Activated CD4-positive, CD25-positive, alpha-beta regulatory T cell (primary cell): Measurements from ENCODE around the gene CRB2.

Experiments
- DNase-seq, 4 experiments: peaks; one replicate each; lab custom pipeline; 2025; lab: John Stamatoyannopoulos, UW

CRB2 gene

DNA sequence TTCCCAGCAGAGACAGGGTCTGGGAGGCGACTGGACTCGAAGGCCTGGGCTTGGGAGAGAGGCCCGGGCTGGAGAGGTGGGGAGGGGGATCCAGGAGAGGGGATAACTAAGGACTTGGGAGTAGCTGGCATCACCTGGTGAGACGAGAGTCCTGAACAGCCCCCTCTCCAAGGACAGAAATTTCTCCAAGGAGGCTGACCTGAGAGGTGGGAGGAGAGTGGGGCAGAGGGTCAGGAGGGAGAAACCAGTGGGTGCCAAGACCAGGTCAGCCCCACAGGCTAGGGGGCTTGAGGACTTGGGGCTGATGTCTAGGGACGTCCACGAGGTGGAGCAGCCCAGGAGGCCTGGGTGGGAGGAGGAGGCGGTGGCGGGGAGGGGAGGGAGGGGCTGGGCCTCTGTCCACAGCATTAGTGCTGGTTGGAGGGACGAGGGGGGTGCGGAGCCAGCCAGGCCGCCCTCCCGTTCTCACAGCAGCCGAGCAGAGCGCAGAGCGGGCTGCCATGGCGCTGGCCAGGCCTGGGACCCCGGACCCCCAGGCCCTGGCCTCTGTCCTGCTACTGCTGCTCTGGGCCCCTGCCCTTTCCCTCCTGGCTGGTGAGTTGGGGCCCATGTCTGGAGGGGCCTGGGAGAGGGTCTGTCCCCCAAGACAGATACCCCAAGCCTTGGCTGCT, at the start of gene CRB2:
Gene CRB2 (plus strand): TSS at position 437 of the 671 bp plus-strand sequence. CDS start 64 bp downstream, at position 501.
- DNase-seq, result no peak

GRCh38 chr9:123309611-123310010, 46.4 kb upstream of the CRB2 start:
- DNase-seq, result no peak

DNA sequence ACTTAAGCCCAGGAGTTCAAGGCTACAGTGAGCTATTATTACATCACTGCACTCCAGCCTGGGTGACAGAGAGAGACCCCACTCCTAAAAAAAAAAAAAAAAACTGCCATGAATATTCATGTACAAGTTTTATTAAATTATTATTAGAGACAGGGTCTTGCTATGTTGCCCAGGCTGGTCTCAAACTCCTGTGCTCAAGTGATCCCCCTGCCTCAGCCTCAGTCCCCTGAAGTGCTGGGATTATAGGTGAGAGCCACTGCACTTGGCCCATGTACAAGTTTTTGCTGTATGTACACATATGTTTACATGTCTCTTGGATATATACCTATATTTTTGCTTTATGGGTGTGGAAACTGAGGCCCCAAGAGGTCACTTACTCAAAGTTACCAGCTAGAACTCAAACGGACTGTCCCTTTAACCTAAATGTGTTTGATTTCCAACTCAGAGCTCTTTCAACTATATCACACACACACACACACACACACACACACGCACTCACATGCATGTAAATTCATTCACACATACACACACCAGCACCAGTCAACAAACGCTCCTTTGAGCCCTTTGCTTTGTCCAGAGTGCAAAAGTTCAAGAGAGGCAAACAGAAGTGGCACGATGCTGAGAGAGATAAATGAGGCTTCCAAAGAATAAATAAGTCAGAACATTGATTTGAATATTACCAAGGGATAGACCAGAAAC, 45.3 kb upstream of the CRB2 start:
- no peak for DNase-seq

GRCh38 chr9:123311250-123311752, 44.7 kb upstream of the CRB2 start:
- DNase-seq, result no peak

GRCh38 chr9:123312306-123312877, 43.6 kb upstream of the CRB2 start:
- DNase-seq, result no peak

DNA sequence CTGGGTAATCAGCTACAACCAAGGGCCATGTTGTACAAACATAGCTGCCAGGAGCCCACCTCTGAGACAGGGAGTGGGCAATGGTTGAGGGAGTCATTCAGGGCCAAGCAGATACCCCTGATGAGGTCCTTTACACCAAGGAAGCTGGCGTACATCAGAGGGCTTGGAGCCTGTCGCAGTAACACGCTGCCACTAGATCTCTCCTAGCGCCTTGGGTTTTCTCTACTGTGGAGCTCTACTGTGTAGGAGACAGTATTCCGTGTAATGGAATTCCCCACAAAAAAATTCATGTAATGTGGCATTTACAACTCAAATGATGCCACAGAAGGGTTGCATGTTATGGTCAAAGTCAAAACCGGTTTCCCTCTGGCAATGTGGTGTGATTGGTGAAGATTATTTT, 41.4 kb upstream of the CRB2 start:
- no peak for DNase-seq

DNA sequence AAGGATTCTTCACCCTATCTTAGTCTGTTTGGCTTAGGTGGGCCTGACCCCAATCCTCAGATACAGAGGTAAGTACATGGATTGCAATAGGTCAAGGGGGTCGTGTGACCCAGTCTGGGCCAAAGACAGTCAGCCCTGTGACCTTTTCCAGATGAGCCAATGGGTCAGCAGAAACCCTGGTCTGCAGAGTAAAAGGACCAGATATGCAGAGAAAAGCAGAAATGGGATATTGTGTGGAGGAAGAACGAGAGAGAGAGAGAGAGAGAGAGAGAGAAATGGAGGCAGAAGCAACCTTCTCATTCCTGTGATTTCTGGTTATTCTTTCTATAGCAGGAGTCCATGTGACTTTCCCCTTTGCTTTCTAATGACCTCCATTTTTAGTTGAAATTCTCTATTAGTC, 40.4 kb upstream of the CRB2 start:
- DNase-seq, result no peak

DNA sequence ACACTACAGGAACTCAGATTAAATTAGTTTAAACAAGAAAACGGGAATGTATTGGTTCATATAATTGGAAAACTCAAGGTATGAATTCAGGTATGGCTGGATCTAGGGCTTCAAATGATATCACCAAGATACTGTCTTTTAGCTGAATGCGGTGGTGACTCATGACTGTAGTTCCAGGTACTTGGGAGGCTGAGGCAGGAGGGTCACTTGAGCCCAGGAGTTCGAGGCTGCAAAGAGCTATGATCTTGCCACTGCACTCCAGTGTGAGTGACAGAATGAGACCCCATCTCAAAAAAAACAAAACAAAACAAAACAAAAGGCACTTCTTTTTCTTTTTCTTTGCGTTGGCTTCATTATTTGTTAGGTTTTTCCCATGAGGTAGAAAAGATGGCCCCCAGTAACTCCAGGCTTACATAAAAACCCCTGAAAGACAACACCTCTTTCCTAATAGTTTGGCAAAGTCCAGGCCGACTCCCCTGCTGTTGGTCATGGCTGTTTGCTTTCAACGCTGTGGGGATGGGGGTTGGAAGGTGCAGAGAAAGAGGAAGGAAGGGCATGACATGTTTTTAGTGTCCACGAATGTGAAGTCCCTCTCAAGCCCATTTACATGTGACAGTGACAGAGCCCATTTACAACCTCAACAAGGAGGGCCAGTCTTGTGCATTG, 39.8 kb upstream of the CRB2 start:
- no peak for DNase-seq

DNA sequence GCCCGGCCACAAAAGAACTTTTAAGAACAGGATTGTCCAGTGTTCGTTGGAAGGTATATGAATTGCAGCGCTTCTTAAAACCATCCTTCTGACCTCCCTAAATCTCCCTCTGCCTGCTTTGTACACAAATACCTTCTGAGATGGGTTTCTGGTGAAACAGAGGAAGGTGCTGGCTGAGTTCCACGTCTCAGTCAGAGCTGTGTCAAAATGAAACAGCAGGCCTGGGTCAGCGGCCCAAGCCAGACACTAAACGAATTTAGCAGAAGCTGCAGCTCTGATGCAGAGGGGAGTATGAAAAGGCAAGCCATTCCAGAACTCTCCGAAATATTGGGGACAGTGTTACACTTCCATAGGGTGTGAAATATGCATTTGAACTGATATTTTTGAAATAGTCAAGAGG, 37.8 kb upstream of the CRB2 start:
- DNase-seq, result no peak

DNA sequence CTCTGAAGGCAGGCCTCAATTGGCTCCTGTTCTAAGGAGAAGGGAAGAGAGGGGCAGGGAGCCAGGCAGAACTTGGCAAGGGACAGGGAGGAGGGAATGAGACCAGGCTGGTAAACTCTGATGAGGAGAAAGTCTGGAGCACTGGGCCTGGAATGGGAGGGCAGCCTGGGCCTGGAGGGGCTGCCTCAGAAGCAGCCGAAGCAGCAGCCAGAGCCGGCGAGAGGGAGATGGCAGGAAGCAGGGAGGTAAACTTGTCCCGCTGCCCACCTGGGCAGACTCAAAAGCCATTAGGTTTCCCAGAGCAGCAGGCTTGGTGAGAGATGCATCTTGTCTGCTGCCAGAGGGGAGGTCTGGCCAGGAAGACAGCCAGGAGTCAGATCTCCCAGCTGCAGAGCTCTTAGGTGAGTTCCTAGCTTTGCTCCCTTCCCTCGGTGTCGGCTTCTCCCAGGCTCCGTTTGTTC, 37.0 kb upstream of the CRB2 start:
- no peak for DNase-seq

DNA sequence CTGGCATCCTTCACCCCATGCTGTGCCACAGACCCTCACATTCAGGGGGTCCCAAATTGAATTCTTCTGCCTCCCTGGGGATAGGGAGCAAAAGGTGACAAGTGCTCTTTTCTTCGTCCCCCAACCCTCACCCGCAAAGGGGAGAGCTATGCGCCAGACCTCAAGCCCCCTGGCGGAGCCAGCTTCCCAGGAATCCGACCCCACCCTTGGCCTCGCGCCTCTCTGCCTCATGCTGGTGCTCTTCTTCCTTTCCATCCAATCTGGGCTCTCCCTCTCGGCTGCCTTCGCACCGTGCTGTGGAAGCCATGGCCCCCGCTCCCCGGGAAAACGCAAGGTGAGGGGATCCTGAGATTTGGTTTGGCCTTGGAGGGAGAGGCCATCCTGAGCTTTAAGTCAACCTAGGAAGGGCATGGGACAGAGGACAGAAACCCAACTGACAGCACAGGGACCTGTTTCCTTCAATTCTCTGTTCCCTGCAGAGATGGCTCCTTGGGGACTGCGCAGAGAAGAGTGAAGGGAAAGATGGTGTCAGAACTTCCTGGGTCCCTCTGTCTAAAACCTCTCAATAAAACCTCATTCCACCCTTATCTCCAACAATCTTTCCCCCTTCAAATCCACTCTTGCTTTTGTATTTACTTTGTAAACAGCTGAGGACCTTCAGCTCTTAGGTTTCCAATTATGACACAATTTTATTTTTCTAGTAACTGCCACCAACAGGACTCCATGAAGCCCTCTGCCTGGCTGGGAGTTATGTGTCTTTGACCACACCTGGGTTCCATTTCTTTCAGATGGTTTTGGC, 36.3 kb upstream of the CRB2 start:
- no peak for DNase-seq

DNA sequence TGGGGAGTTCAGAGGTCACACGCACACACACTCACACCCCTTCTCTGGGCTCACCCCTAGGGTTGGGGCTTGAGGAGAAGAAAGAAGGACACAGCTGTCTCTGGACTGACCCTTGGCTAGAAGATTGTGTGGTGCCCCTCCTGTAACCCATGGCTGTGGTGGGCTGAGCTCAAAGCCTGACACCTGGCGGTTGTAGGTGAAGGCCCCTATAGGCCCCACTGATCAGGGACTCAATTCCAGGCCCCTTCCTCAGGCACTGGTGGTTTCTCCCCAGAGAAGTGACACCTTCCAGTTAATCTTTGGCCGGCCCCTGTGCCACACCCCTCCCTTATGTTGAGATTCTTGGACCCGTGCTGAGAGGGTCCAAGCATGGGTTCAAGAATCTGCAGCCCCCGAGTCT, 35.2 kb upstream of the CRB2 start:
- DNase-seq, result no peak

GRCh38 chr9:123321616-123322272, 34.3 kb upstream of the CRB2 start:
- DNase-seq, result no peak

- DNase-seq, result peak in 3 of 4 experiments; percentile 21 to 31 (median 30)
Observed at GRCh38 chr9:123322273-123323195, 33.5 kb upstream of the CRB2 start.

DNA sequence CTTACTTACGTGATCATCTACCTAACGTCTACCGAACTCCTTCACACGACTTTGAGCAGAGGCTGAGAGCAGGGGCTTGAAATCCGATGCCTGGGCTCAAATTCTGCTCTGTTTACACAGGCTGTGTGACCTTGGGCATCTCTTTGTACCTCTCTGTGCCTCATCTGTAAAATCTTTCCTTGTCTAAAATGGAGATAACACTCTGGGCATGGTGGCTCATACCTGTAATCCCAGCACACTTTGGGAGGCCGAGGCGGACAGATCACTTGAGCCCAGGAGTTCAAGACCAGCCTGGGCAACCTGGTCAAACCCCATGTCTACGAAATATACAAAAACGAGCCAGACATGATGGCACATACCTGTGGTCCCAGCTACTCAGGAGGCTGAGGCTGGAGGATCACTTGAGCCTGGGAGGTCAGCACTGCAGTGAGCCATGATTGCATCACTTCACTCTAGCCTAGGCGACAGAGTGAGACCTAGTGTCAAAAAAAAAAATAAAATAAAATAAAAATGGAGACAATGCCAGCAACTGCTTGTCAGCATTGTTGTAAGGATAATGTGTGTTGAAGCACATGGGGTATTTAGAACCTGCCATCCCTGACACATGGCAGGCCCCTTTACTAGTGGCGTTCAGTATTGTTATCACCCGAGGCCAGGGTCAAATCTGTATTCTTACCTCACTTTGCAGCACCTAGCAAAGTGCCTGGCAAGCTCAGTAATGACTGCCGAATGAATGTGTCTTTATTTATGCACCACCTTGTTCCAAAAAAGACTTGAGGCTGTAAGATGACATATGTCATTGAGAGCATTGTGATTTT, 32.6 kb upstream of the CRB2 start:
- DNase-seq, result no peak

GRCh38 chr9:123324767-123325183, 31.2 kb upstream of the CRB2 start:
- DNase-seq, result no peak

DNA sequence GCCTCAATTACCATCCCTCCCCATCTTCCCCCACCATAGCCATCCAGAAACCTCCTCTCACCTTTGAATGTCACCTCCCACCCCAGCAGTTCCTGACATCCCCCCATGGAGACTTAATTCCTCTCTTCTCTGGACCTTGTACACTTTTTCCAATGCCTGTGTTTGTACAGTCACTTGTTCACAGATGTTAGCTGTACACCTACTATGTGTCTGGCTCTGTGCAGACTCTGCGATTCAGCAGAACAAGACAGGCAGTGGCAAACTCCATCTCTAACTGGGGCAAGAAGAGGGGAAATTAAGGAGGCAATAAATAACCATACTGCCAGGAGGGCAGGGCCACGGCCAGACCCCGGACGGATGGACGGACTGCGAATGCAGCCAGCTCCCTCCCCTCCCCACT, 29.8 kb upstream of the CRB2 start:
- DNase-seq, result no peak

GRCh38 chr9:123326662-123327093, 29.3 kb upstream of the CRB2 start:
- no peak for DNase-seq

- no peak for DNase-seq
Observed at GRCh38 chr9:123327697-123328100, 28.3 kb upstream of the CRB2 start.
